ENCODE data around the gene CYSRT1. TPM values are rescaled to one million over a fixed set of nuclear protein-coding genes. Genes with fewer than 3 reads are reported as not detected.

The CYSRT1 gene
- total RNA-seq, 1 experiment from 2014 or later, result 0.59 TPM

DNA sequence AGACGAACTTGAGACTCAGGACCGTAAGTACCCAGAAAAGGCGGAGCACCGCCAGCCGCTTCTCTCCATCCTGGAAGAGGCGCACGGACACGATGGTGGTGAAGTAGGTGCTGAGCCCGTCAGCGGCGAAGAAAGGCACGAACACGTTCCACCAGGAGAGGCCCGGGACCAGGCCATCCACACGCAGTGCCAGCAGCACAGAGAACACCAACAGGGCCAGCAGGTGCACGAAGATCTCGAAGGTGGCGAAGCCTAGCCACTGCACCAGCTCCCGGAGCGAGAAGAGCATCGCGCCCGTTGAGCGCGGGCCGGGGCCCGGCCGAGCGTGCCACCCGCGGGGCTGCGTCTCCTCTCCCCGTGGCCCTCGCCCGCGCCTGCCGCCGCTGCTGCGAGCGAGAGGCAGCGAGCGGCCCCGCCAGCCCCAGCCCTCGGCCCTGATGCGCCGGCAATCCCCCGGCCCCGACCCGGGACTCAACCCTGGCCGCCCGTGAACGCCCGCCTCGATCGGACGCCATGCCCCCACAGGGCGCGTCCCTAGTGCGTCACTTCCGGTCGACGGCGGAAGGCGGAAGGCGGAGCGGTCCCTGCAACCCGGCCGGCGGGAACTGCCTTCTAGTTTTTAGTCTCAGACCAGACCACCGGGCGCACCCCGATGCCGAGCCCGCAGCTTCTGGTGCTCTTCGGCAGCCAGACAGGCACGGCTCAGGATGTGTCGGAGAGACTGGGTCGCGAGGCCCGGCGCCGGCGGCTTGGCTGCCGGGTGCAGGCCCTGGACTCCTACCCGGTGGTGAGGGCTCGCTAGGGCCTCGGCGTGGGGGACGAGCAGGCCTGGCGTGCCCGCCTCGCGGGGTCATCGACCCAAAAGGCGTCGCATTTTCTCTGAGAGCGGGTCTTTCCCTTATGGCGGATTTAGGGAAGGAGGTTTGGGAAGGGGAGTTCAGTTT, 19.6 kb upstream of the CYSRT1 start, which contains the start of the genes NDOR1 and TMEM203:
Gene NDOR1 (plus strand): TSS at position 575 of the 944 bp plus-strand sequence. CDS start 78 bp downstream, at position 653.
Gene TMEM203 (minus strand): TSS at position 523 of the 944 bp plus-strand sequence. CDS start 234 bp downstream, at position 289.
- DNase-seq (ENCODE audit: extremely low read depth, low read depth), result peak; percentile 80

DNA sequence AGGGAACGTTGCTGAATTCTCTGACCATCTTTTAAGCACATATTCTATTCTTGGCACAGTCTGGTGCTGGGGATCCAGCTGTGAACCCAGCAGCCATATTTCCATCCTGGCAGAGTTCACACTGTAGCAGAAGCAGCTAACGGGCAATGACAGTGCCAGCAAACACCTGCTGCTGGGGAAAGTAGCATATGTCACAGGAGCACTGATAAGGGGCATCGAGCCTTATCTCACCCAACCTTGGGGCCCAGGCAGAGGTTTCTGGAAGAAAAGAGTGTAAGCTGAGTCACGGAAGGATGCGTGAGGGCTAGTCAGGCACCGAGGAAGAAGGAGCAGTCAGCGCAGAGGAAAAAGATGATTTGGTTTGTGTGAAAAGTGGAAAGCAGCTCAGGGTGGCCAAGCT, 18.4 kb upstream of the CYSRT1 start:
- no peak for DNase-seq (ENCODE audit: extremely low read depth, low read depth)

DNA sequence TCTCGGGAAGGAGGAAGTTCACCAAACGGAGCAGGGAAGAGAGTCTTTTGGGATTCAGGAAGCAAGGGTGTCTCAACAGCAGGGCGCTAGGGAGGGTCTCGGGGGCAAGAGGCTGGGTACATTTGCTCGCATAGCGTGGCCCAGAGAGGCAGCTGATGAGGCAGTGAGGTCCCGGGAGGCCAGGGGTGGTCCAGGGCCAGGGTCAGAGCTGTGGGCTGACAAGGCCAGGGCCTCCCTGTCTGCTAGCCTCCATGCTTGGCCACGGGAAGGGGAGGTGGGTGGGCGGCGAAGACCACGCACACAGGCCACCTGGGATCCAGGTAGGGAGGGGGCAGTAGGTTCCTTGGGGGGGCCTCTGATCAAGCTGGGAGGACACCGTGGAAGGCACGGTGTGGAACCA, 13.4 kb upstream of the CYSRT1 start:
- no peak for DNase-seq (ENCODE audit: extremely low read depth, low read depth)

DNA sequence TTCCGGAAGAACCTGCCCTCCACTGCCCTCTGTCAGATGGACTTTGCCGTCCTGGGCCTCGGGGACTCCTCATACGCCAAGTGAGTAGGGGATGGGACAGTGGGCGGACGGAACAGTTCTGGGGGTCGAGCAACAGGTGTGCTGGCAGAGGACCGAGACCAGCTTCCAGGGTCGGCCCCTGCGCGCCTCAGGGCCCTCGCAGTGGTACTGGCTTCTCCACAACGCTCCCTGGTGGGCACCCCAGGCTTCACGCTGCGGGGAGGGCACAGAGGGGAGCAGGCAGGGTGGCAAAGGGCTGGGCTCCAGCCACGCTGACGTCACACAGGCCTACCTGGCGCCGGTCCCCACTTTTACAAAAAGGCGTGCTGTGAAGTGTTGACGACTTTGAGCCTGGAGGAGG, 12.5 kb upstream of the CYSRT1 start:
- DNase-seq (ENCODE audit: extremely low read depth, low read depth), result no peak

DNA sequence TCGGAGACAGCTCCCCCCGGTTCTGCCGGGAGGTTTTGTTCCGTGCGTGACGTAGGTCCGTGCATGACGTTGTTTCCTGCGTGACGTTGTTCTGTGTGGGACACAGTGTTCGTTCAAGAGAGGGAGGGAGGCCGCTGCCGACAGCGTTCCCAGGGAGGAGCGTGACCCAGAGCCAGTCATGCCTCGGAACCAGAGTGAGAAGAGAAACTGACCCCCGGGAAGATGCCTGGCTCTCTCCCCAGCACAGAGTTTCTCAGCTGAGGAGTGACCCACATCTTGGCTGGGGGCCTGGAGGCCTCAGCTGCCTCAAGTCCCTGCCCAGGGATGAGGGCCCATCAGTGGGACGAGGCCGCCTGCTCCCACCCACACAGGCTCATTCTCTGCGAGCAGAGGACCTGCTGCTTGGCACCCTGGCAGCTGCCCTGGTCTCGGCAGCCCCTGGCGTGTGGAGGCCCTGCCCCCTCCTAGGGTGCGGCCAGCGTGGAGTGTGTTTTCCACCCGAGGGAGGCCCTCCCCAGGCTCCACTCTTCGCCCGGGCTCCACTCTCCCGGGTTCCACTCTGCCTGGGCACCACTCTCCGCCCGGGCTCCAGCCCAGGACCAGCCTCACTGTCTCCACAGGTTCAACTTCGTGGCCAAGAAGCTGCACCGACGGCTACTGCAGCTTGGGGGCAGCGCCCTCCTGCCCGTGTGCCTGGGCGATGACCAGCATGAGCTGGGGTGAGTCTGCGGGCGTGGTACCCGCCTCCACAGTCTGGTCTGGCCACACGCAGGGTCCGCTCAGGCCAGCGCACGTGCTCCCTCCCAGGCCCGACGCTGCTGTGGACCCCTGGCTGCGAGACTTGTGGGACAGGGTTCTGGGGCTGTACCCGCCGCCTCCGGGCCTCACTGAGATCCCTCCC, 11.6 kb upstream of the CYSRT1 start:
- DNase-seq (ENCODE audit: extremely low read depth, low read depth), result no peak

DNA sequence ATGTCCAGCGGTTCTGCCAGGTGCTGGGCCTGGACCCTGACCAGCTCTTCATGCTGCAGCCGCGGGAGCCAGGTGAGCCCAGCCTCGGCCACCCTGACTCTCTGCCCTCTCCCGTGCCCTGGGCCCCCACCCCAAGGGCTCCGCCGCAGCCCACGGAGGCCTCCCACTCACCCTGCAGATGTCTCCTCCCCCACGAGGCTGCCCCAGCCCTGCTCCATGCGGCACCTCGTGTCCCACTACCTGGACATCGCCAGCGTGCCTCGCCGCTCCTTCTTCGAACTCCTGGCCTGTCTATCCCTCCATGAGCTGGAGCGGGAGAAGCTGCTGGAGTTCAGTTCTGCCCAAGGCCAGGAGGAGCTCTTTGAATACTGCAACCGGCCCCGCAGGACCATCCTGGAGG, 10.4 kb upstream of the CYSRT1 start:
- no peak for DNase-seq (ENCODE audit: extremely low read depth, low read depth)

DNA sequence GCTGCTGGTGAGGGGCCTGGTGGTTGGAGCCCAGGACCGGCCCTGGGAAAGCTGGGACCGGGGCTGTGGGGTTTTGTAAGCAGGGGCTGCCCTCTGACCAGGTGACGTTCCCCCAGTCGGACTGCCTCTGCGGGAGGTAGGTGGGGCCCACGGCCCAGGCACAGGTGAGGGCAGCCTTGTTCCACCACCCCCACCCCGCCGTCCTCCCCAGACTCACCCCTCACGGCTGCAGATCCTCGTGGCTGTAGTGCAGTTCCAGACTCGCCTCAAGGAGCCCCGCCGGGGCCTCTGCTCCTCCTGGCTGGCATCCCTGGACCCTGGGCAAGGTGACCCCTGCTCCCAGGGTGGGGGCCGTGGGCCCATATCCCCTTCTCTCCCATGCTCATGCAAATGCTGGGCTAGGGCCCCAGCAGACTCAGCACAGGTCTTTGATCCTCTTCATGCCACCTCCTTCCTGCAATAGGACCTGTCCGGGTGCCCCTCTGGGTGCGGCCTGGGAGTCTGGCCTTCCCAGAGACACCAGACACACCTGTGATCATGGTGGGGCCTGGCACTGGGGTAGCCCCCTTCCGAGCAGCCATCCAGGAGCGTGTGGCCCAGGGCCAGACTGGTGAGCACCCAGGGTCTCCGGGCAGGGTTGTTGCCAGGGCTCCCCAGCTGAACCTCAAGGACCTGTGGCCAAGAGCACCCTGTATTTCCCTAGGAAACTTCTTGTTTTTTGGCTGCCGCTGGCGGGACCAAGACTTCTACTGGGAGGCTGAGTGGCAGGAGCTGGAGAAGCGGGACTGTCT, 9.6 kb upstream of the CYSRT1 start:
- DNase-seq (ENCODE audit: extremely low read depth, low read depth), result no peak

DNA sequence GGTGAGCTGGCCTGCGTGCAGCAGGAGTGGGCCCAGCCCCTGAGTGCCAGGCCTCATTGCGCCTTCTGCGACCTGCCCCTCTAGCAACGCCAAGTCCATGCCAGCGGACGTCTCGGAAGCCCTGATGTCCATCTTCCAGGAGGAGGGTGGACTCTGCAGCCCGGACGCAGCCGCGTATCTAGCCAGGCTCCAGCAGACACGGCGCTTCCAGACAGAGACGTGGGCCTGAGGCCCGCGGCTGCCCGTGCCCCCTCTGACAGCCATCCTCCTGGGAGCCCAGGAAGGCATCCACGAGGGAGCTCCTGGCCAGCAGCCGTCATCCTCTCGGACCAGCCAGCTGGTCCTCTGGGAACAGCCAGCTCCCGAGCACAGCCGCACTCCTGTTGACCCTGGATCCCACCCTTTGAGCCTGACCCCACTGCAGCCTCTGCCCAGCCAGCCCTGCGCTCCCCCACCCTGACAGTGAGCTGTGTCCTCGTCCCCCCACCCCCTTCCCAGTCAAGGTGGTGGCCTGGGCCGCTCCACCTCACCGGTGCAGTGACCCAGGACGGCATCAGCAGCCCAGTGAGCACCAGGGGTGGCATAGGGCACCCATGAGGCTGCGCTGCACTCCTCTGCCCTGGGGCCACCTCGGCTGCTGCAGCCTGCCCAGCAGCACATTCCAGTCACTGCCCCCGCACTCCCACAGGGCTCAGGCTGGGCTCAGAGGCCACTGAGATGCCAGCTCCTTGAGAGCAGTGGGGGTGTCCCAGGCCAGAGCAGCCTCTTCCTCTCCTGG, 8.6 kb upstream of the CYSRT1 start:
- no peak for DNase-seq (ENCODE audit: extremely low read depth, low read depth)

DNA sequence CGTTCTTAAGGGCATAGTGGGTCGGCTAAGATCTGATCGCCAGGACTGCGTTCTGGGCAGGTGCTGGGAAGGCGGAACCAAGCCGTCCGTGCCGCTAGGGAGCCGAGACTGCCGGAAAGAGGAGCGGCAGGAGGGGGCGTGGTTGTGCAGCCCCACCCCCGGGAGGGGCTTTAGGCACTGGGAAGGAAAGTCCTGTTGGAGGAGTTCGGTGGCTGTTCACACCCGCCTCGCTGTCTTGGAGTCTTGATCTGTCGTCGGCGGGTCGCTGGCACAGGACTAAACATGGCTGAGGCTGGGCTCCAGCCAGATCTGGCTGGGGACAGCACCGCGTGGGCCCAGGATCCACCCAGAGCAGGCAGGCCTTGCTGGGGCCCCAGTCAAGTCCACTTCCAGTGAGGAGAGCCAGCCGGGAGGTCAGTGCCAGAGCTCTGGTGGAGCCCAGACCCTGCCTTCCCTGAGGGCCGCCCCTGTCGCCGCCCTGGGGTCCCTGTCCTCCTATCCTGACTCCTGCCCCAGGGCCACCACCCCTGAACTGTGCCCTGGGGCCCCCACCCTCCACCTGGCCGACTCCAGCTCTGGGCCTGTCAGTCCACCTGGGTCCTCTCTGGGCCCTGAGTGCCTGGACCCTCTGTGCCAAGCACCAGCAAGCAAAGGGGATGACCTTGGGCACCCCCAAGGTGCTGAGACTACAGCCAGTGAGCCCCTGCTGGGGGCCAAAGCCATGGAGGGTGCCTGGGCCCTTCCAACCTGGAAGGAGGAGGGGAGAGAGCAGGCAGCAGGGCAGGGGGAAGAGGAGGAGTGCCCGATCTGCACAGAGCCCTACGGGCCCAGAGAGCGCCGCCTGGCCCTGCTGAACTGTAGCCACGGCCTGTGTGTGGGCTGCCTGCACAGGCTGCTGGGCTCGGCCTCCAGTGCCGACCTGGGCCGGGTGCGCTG, 7.4 kb upstream of the CYSRT1 start:
- peak; percentile 61 for DNase-seq (ENCODE audit: extremely low read depth, low read depth)

DNA sequence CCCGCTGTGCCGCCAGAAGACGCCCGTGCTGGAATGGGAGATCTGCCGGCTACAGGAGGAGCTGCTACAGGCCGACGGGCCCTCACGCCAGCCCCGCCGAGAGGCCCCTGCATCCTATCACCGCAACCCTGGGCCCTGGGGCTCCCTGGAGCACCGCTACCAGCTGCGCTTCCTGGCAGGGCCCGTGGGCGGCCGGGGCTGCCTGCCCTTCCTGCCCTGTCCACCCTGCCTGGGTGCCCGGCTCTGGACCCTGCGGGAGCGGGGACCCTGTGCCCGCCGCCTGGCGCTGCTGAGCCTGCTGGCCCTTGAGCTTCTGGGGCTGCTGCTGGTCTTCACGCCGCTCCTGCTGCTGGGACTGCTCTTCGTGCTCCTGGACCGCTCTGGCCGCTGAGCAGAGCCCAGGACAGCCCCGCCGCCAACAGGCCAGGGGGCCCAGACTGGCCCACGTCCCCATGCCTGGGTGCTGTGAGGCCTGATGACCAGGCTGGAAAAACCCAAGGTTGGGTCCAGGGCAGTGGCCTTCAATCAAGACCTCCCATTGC, 6.7 kb upstream of the CYSRT1 start:
- DNase-seq (ENCODE audit: extremely low read depth, low read depth), result no peak

DNA sequence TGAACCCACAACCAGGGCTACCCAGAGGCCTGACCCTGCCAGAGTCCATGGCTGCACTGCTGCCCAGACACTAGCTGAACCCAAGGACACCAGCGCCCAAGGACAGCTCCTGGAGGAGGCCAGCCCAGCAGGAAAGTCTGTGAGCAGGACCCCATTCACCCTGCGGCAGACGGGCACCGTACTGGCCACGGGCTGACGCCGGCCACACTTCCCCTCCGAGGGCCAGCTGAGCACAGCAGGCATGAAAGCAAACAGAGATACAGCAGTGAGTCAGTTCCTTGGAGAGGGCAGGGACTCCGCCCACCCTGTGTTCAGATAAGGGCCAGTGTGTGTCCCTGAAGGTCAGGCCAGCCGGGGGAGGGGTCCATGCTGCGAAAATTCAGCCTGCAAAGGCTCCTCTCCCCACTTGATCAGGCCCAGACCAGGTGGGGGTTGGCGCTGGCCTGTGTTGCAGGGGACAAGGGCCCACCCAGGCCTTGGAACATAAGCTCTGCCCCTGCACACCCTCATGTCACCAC, 6.2 kb upstream of the CYSRT1 start:
- peak; percentile 62 for DNase-seq (ENCODE audit: extremely low read depth, low read depth)

DNA sequence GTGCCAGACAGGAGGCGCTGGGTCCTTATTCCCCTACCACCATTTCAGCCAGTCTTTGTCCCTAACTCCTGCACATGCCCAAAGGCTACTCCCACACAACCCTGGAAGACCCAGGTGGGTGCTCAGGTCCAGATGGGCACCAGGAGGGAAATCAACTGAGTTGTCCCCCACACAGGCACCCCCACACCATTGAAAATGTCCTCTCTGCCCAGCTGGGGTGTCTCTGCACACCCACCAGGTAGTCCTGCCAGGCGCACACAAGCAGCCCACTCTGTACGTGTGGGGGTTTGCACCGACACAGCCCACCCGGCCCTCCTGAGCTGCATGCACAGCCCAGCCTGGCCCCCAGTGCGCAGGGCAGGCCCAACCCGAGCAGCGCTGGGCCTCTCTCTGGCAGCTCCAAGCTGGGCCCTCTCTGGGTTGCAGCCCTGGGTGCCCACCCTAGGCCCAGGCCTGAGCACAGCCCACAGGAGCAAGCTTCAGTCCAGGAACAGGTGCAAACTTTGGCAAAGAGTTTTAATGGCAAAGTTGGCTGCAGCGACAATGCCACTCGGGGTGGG, 5.1 kb upstream of the CYSRT1 start:
- DNase-seq (ENCODE audit: extremely low read depth, low read depth), result no peak

DNA sequence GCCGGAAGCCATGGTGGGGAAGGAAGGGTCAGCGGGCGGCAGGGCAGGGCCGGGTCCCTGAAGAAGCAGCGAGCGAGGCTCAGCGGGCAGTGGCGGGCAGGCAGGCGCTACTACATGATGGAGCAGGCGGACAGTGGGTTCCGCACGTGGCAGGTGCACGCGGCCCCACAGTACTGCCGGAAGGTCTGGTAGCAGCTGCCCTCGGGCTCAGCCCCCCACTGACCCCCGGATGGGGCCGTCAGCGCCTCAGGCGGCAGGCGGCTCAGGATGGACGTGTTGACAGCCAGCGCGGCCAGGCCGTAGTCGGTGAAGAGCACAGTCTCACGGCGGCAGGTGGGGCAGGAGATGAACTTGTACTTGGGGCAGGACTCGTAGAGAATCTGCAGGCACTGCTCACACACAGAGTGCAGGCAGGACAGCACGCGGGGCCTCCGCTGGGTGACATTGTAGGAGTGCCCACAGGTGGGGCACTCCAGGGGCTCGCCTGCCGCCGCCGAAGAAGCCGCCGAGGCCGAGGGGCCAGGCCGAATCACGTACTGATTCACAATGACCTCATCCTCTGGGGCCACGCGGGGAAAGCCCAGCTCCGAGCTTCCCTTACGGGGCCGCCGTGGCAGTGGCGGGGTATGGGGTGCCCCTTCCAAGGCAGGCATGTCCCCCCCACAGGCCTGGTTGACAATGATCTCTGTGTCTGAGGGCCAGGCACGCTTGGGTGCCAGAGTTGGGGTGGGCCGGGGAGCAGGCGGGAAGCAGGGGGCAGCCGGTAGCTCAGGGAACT, 4.5 kb upstream of the CYSRT1 start:
- no peak for DNase-seq (ENCODE audit: extremely low read depth, low read depth)

DNA sequence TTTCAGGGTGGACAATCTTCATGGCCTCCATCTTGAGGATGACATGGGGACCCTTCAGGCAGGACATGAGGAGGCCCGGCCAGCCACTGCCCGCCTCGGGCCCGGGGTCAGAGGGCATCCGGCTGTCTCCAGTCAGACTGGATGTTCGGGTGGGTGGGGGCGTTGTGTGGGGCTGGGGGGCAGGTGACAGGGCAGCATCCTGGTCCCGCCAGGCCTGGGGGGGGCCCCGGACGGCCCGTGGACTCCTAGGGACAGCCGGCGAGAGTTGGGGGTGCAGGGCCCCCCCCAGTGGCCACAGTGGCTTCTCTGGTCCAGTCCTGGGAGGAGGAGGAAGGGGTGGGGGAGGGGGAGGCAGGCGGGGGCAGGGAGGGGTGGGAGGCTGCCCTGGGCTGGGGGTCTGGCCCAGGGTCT, 3.9 kb upstream of the CYSRT1 start:
- DNase-seq (ENCODE audit: extremely low read depth, low read depth), result no peak

DNA sequence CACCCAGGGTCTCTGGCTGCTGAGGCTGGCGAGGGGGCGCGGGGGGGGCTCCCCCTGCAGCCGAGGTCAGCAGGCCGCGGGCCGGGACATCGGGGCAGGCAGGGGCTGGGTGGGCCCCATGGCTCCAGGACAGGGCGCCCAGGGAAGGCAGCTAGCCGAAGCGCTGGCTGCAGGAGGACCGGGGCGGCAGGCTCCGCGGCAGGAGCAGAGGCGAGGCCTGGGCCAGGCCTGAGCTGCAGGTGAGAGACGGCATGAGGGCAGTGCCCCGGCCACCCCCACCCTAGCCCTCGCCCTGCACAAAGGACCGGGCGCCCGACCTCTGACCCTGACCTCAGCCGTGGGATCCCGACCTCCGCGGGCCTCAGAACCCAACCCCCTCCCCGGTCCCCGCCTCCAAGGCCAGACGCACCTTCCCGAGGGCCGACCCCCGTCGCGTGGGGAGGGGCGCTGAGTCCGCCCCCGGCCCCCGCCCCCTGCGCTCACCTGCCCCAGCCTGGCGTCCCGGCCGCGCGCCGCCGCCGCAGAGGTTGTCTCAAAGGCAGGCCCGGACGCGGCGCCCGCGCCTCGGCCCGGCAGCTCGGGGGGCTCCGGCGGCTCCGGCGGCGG, 3.4 kb upstream of the CYSRT1 start:
- DNase-seq (ENCODE audit: extremely low read depth, low read depth), result no peak
